ENCODE data around the gene FSD1L.

The FSD1L gene

GRCh38 chr9:105484226-105484625 is 36.4 kb downstream of the FSD1L start:
- H3K9ac ChIP-seq (ENCODE audit: low read length): no peak overlapping the region
- no peaks in the 10 kb centered on the region for H4K20me1 ChIP-seq (ENCODE audit: insufficient read depth, low read length)
- TF ChIP-seq CTCF (IDR thresholded peaks at IDR 0.05; ENCODE audit: low read depth, low read length) (no peak), EZH2phosphoT487 (IDR thresholded peaks at IDR 0.05; ENCODE audit: low read depth) (no peak)
- no peak overlapping the region for H2AFZ ChIP-seq (ENCODE audit: low read depth, low read length)
- H3K4me1 ChIP-seq (ENCODE audit: low read length): peaks cover 21% of the 10 kb centered on the region
- no peak overlapping the region for H3K4me2 ChIP-seq (ENCODE audit: low read length)
- peaks cover 6% of the 10 kb centered on the region for H3K36me3 ChIP-seq (replicated peaks; ENCODE audit: low read depth, low read length)
- no peaks in the 10 kb centered on the region for H3K79me2 ChIP-seq (ENCODE audit: low read length)
- H3K9me3 ChIP-seq (ENCODE audit: insufficient read depth, low read length): no peaks in the 10 kb centered on the region
- no peaks in the 10 kb centered on the region for H3K27me3 ChIP-seq (ENCODE audit: low read depth, low read length)
- no peak overlapping the region for H3K4me3 ChIP-seq (ENCODE audit: low read length)
- H3K27ac ChIP-seq (ENCODE audit: low read length): no peak overlapping the region

DNA sequence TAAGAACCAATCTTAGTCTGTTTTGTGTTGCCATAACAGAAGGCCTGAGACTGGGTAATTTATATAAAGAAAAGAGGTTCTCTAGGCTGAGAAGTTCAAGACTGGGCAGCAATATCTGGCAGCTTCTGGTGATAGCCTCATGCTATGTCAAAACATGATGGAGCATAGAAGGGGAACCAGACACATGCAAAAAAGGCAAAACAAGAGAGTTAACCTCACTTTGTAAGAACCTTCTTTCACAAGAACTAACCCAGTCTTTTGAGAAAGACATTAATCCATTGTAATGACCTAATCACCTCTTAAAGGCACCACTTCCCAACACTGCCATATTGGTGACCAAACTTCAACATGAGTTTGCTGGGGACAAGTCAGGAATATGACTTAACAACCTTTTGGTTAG is 37.3 kb downstream of the FSD1L start:
- H3K9me3 ChIP-seq (ENCODE audit: insufficient read depth, low read length): no peaks in the 10 kb centered on the region
- H3K4me2 ChIP-seq (ENCODE audit: low read length): no peak overlapping the region
- no peak overlapping the region for H3K27ac ChIP-seq (ENCODE audit: low read length)
- H4K20me1 ChIP-seq (ENCODE audit: insufficient read depth, low read length): no peaks in the 10 kb centered on the region
- H3K79me2 ChIP-seq (ENCODE audit: low read length): no peaks in the 10 kb centered on the region
- H3K4me3 ChIP-seq (ENCODE audit: low read length): no peak overlapping the region
- peaks cover 21% of the 10 kb centered on the region for H3K4me1 ChIP-seq (ENCODE audit: low read length)
- no peaks in the 10 kb centered on the region for H3K27me3 ChIP-seq (ENCODE audit: low read depth, low read length)
- no peak for TF ChIP-seq EZH2phosphoT487 (IDR thresholded peaks at IDR 0.05; ENCODE audit: low read depth)
- H3K36me3 ChIP-seq (replicated peaks; ENCODE audit: low read depth, low read length): peaks cover 6% of the 10 kb centered on the region
- H2AFZ ChIP-seq (ENCODE audit: low read depth, low read length): no peak overlapping the region
- no peak overlapping the region for H3K9ac ChIP-seq (ENCODE audit: low read length)

- Histone ChIP-seq H2AFZ (ENCODE audit: low read depth, low read length) (no peak overlapping the region), H3K79me2 (ENCODE audit: low read length) (peaks cover 9% of the 10 kb centered on the region), H3K36me3 (replicated peaks; ENCODE audit: low read depth, low read length) (peaks cover 3% of the 10 kb centered on the region), H3K4me2 (ENCODE audit: low read length) (no peak overlapping the region), H3K9me3 (ENCODE audit: insufficient read depth, low read length) (no peaks in the 10 kb centered on the region), H3K4me1 (ENCODE audit: low read length) (peaks cover 34% of the 10 kb centered on the region), H4K20me1 (ENCODE audit: insufficient read depth, low read length) (no peaks in the 10 kb centered on the region), H3K27ac (ENCODE audit: low read length) (no peak overlapping the region), H3K27me3 (ENCODE audit: low read depth, low read length) (no peaks in the 10 kb centered on the region), H3K4me3 (ENCODE audit: low read length) (no peak overlapping the region), H3K9ac (ENCODE audit: low read length) (no peak overlapping the region)
- TF ChIP-seq EZH2phosphoT487 (IDR thresholded peaks at IDR 0.05; ENCODE audit: low read depth) (no peak), CTCF (IDR thresholded peaks at IDR 0.05; ENCODE audit: low read depth, low read length) (no peak)
Observed at GRCh38 chr9:105496826-105497225, 49.0 kb downstream of the FSD1L start.

GRCh38 chr9:105497704-105498103 is 49.9 kb downstream of the FSD1L start:
- Histone ChIP-seq H3K4me1 (ENCODE audit: low read length) (peaks cover 43% of the 10 kb centered on the region), H3K9me3 (ENCODE audit: insufficient read depth, low read length) (no peaks in the 10 kb centered on the region), H4K20me1 (ENCODE audit: insufficient read depth, low read length) (no peaks in the 10 kb centered on the region), H3K27ac (ENCODE audit: low read length) (no peak overlapping the region), H2AFZ (ENCODE audit: low read depth, low read length) (no peak overlapping the region), H3K36me3 (replicated peaks; ENCODE audit: low read depth, low read length) (peaks cover 3% of the 10 kb centered on the region), H3K9ac (ENCODE audit: low read length) (no peak overlapping the region), H3K27me3 (ENCODE audit: low read depth, low read length) (no peaks in the 10 kb centered on the region), H3K79me2 (ENCODE audit: low read length) (peaks cover 9% of the 10 kb centered on the region), H3K4me3 (ENCODE audit: low read length) (no peak overlapping the region), H3K4me2 (ENCODE audit: low read length) (no peak overlapping the region)
- no peak for TF ChIP-seq EZH2phosphoT487 (IDR thresholded peaks at IDR 0.05; ENCODE audit: low read depth)
- TF ChIP-seq CTCF (IDR thresholded peaks at IDR 0.05; ENCODE audit: low read depth, low read length): no peak

Measured in OCI-LY3 (cell line).